ENCODE measurements around the gene SF3A2. TPM values are rescaled to one million over a fixed set of nuclear protein-coding genes. Genes with fewer than 3 reads are reported as not detected.

The SF3A2 gene
- polyA plus RNA-seq, 4 donors: 67.6 to 94.0 (median 72.6) TPM

- no peak for DNase-seq (ENCODE audit: low read depth in 4 of 4, low spot score in 3 of 4)
These were observed 51.1 kb downstream of the SF3A2 start for GRCh38 chr19:2287585-2288337.

GRCh38 chr19:2288338-2288817 lies 51.8 kb downstream of the SF3A2 start:
- no peak for DNase-seq (ENCODE audit: low read depth in 4 of 4, low spot score in 3 of 4)

GRCh38 chr19:2288818-2289713 lies 52.4 kb downstream of the SF3A2 start:
- no peak for DNase-seq (ENCODE audit: low read depth in 4 of 4, low spot score in 3 of 4)

GRCh38 chr19:2289714-2290435 lies 53.3 kb downstream of the SF3A2 start:
- DNase-seq (ENCODE audit: low read depth in 4 of 4, low spot score in 3 of 4): no peak

- DNase-seq (ENCODE audit: low read depth in 4 of 4, low spot score in 3 of 4): no peak
These were observed 54.0 kb downstream of the SF3A2 start for GRCh38 chr19:2290441-2291184.

- DNase-seq (ENCODE audit: low read depth in 4 of 4, low spot score in 3 of 4): no peak
These were observed 54.6 kb downstream of the SF3A2 start for GRCh38 chr19:2291185-2291751.

- no peak for DNase-seq (ENCODE audit: low read depth in 4 of 4, low spot score in 3 of 4)
These were observed 58.2 kb downstream of the SF3A2 start for GRCh38 chr19:2294687-2295335.

GRCh38 chr19:2296141-2296540 lies 59.5 kb downstream of the SF3A2 start:
- DNase-seq (ENCODE audit: low read depth in 4 of 4, low spot score in 3 of 4): no peak

Other genes starting within 250 kb of the SF3A2 start
- 100 to 1,000 TPM in 1 of 4 donors, 10 to 100 TPM in 3; 90.4 to 129 (median 95.5) TPM for gene BTBD2, start 221.1 kb upstream of the SF3A2 start, polyA plus RNA-seq (ENCODE audit: insufficient read length in 4 of 4)
- gene MKNK2, start 185.6 kb upstream of the SF3A2 start, polyA plus RNA-seq (ENCODE audit: insufficient read length in 4 of 4): 10 to 100 TPM; 41.2 to 82.1 (median 62.1) TPM
- gene MOB3A, start 140.5 kb upstream of the SF3A2 start, polyA plus RNA-seq (ENCODE audit: insufficient read length in 4 of 4): 10 to 100 TPM; 21.4 to 29.1 (median 25.2) TPM
- gene IZUMO4, start 139.9 kb upstream of the SF3A2 start, polyA plus RNA-seq (ENCODE audit: insufficient read length in 4 of 4): 10 to 100 TPM in 1 of 4 donors, 1 to 10 TPM in 3; 5.9 to 11.0 (median 6.9) TPM
- gene AP3D1, start 85.3 kb upstream of the SF3A2 start, polyA plus RNA-seq (ENCODE audit: insufficient read length in 4 of 4): 100 to 1,000 TPM in 2 of 4 donors, 10 to 100 TPM in 2; 80.3 to 113 (median 98.6) TPM
- 10 to 100 TPM; 18.2 to 38.0 (median 26.6) TPM for gene DOT1L, start 72.9 kb upstream of the SF3A2 start, polyA plus RNA-seq (ENCODE audit: insufficient read length in 4 of 4)
- 10 to 100 TPM; 53.6 to 86.5 (median 56.1) TPM for gene PLEKHJ1, start 495 bp upstream of the SF3A2 start, polyA plus RNA-seq (ENCODE audit: insufficient read length in 4 of 4)
- gene AMH, start 12.5 kb downstream of the SF3A2 start, polyA plus RNA-seq (ENCODE audit: insufficient read length in 4 of 4): 1 to 10 TPM; 2.2 to 3.2 (median 2.8) TPM
- gene JSRP1, start 19.6 kb downstream of the SF3A2 start, polyA plus RNA-seq (ENCODE audit: insufficient read length in 4 of 4): 1 to 10 TPM in 1 of 4 donors, under 1 TPM in 3; 0.34 to 1.5 (median 0.47) TPM
- under 1 TPM in 3 of 4 donors, not detected in 1; 0.07 to 0.14 (median 0.11) TPM for gene PEAK3, start 45.4 kb downstream of the SF3A2 start, polyA plus RNA-seq (ENCODE audit: insufficient read length in 4 of 4)
- gene LINGO3, start 71.3 kb downstream of the SF3A2 start, polyA plus RNA-seq (ENCODE audit: insufficient read length in 4 of 4): under 1 TPM in 2 of 4 donors, not detected in 2; 0.13 to 0.14 TPM
- gene LSM7, start 91.8 kb downstream of the SF3A2 start, polyA plus RNA-seq (ENCODE audit: insufficient read length in 4 of 4): 100 to 1,000 TPM in 1 of 4 donors, 10 to 100 TPM in 3; 72.9 to 105 (median 80.2) TPM
- 100 to 1,000 TPM in 1 of 4 donors, 10 to 100 TPM in 3; 41.3 to 128 (median 56.7) TPM for gene SPPL2B, start 91.9 kb downstream of the SF3A2 start, polyA plus RNA-seq (ENCODE audit: insufficient read length in 4 of 4)
- gene TMPRSS9, start 123.4 kb downstream of the SF3A2 start, polyA plus RNA-seq (ENCODE audit: insufficient read length in 4 of 4): under 1 TPM; 0.13 to 0.49 (median 0.31) TPM
- gene TIMM13, start 190.8 kb downstream of the SF3A2 start, polyA plus RNA-seq (ENCODE audit: insufficient read length in 4 of 4): 100 to 1,000 TPM in 1 of 4 donors, 10 to 100 TPM in 3; 58.0 to 108 (median 62.2) TPM
- 10 to 100 TPM; 57.6 to 73.3 (median 62.0) TPM for gene LMNB2, start 220.1 kb downstream of the SF3A2 start, polyA plus RNA-seq (ENCODE audit: insufficient read length in 4 of 4)
- gene GADD45B, start 239.3 kb downstream of the SF3A2 start, polyA plus RNA-seq (ENCODE audit: insufficient read length in 4 of 4): 100 to 1,000 TPM in 1 of 4 donors, 10 to 100 TPM in 2, 1 to 10 TPM in 1; 9.2 to 144 (median 12.3) TPM

Data from left renal pelvis (tissue), 4 donors.